Stimulated activated CD4-positive, alpha-beta T cell treated with anti-CD3 and anti-CD28 coated beads, Interleukin-2, amount 100 ng/mL, for 4 hours (primary cell): ENCODE results near the gene FCN1.

ENCODE experiments used
- DNase-seq: peaks from one replicate; pipeline ENCODE4 v3.0.0-alpha.2; 2020; ENCODE audit warnings: low read depth

FCN1 gene

DNA sequence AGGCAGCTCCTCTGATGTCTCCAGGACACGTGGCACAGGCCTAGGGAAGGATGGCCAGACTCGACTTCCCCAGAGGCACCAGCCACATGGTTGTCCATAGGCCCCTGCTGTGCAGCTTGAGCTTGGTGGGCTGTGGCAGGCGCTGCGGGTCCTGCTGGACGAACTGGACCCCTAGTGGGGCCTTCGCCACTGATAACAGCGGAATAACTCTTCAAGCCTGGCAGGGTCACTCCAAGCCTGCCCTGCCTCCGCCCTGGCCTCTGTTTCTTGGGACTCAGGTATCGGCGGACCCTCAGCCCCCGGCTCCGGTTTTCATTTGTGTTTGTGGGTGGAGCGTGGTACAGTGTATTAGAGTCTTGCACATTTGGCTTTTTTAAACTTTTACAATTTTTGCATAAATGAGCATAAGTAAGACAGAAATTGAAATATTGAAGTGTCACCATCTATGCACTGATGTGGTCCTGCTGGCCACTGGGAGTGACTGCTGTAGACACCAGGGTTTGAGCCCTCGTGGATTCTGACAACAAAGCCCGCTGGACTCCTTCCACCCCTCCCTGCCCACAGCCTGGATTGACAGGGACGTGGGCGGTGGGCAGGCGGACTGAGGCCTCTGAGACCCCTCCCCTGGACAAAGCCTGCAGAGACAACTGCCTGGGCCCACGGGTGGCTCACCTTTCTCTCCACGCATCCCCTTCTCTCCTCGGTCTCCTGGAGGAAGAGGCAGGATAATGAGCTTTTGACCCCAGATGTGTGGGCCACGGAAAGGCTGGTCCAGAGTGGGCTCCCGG is 3.8 kb downstream of the FCN1 start:
- no peak for DNase-seq

- no peak for DNase-seq
These were observed 4.5 kb downstream of the FCN1 start for GRCh38 chr9:134913041-134913712.

DNA sequence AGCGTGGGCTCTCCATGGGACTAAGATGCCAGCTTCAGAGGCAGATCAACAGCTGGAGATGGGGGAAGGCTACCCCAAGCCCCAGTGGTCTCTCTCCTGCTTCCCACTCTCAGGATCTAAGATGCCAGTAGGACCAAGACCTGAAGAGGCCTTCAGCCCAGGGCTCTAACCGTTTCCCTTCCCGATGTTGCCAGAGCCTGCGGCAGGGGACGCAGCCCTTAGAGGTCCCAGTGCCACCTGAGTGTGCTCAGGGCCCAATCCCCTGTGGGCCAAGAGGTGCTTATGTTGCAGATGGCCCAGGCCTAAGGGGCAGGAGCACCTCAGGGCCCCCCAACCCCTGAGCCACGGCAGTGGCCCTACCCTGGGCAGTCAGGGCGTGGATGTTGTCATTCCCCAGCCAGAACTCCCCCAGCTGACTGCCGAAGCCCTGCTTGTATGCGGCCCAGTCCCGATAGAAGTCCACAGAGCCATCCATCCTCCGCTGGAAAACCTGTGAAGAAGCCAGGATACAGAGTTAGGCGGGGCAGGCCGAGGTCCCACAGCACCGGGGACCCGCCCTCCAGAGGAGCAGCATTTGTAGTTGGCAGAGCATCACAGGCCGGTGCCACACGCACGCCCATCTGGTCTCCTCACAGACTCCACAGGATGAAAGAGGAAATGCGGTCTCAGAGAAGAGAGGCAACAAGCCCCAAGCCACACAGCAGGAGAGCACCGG is 5.4 kb downstream of the FCN1 start:
- DNase-seq: no peak

GRCh38 chr9:134909511-134910481 is 7.9 kb downstream of the FCN1 start:
- DNase-seq: no peak

- no peak for DNase-seq
These were observed 9.0 kb downstream of the FCN1 start for GRCh38 chr9:134908524-134909309.

GRCh38 chr9:134902936-134903335 is 14.8 kb downstream of the FCN1 start:
- no peak for DNase-seq

GRCh38 chr9:134899818-134900217 is 17.9 kb downstream of the FCN1 start:
- DNase-seq: no peak

- no peak for DNase-seq
These were observed 18.5 kb downstream of the FCN1 start for GRCh38 chr9:134899168-134899567.

GRCh38 chr9:134898319-134898718 is 19.4 kb downstream of the FCN1 start:
- no peak for DNase-seq

GRCh38 chr9:134897584-134898170 is 20.0 kb downstream of the FCN1 start:
- no peak for DNase-seq

- no peak for DNase-seq
These were observed 20.7 kb downstream of the FCN1 start for GRCh38 chr9:134896834-134897583.

GRCh38 chr9:134895908-134896833 is 21.5 kb downstream of the FCN1 start:
- no peak for DNase-seq

DNA sequence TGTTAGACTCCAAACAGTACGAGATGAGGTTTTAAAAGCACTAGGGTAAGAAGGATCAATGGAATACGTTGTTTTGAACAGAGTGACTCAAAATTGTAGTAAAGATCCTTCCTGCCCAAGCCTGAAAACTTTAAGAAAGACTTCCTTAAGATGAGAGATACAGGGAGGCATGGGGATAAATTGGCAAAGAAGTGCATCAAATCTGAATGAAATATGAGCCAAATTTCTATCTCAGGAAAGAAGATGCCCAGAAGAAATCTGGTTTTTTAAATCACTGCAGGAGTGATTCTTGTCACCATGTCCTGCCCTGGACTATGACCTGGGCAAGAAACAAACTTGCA is 22.2 kb downstream of the FCN1 start:
- DNase-seq: no peak

GRCh38 chr9:134895097-134895496 is 22.6 kb downstream of the FCN1 start:
- DNase-seq: no peak

DNA sequence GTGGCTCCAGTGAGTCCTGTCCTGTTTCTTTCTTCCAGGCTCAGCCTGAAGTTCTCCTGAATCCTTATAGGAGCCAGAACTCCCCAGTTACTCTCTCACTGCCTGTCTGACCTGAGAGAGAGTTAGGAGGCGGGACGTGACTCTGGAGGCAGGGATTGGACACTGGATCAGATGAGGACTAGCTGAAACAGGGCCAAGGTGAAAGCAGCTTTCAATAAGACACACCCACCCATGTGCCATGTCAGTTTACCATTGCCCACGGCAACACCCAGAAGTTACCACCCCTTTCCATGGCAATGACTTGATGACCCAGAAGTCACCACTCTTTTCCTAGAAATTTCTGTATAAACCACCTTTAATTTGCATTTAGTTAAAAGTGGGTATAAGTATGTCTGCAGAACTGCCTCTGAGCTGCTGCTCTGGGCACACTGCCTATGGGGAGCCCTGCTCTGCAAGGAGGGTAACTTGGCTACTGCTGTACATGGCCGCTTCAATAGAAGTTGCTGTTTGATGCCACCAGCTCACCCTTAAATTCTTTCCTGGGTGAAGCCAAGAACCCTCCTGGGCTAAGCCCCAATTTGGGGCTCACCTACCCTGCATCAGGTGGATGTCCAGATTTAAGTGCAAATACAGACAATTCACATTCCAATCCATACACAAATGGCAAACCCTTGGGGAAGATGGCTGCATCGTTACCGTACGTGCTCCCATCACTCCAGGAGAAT is 23.4 kb downstream of the FCN1 start:
- DNase-seq: no peak

GRCh38 chr9:134892820-134893420 is 24.8 kb downstream of the FCN1 start:
- DNase-seq: no peak

DNA sequence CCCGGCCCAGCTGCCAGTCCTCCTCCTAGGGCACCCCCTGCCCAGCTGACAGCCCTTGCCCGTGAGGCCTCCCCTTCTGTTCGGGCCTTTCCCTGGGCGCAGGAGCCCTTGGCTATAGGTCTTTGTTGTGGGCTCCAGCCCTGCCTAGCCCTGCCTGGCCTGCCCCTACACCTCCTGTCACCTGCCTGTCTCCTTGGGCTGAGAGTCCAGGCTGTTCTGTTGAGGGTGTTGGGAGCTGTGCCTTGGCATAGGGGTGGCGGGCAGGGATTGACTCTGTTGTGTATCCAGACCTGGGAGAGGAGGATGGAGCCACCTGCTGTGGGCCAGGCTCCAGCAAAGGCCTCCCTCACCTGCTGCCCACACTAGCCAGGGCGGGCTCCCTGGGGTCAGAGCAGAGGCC is 25.5 kb downstream of the FCN1 start:
- DNase-seq: no peak

DNA sequence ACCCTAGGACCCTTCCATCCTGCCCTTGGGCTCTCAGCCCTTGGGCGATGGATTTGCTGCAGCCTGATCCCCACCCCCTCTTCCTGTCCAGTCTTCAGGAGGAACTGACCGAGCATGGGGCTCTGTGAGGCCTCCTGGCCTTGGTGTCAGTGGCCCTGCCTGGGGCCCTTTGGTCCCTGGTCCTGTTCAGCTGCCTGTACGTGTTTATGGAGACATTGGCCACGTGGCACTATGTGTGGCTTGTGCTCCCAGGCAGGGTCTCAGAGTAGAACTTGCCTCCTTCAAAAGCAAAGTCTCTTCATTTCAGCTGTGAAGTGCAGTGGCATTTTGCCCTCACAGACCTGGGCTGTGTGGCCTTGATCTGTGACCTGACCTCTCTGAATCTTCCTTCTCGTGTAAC is 26.0 kb downstream of the FCN1 start:
- no peak for DNase-seq
